ENCODE results near the gene TRIO. TPM values are rescaled to one million over a fixed set of nuclear protein-coding genes. Genes with fewer than 3 reads are reported as not detected.
A peak's percentile ranks its signal among the peaks of the same experiment; 100 is the strongest.
"Not testable (repeated sequence)": the region's sequence is repeated elsewhere in the genome, so short reads cannot be mapped to it uniquely, and the experiment has no call there.

The TRIO gene
- total RNA-seq, result 10 to 100 TPM in 1 of 2 experiments, 1 to 10 TPM in 1; 9.7 to 11.5 TPM
- polyA plus RNA-seq, result under 1 TPM in 1 of 2 donors, not detected in 1; 0.09 TPM

DNA sequence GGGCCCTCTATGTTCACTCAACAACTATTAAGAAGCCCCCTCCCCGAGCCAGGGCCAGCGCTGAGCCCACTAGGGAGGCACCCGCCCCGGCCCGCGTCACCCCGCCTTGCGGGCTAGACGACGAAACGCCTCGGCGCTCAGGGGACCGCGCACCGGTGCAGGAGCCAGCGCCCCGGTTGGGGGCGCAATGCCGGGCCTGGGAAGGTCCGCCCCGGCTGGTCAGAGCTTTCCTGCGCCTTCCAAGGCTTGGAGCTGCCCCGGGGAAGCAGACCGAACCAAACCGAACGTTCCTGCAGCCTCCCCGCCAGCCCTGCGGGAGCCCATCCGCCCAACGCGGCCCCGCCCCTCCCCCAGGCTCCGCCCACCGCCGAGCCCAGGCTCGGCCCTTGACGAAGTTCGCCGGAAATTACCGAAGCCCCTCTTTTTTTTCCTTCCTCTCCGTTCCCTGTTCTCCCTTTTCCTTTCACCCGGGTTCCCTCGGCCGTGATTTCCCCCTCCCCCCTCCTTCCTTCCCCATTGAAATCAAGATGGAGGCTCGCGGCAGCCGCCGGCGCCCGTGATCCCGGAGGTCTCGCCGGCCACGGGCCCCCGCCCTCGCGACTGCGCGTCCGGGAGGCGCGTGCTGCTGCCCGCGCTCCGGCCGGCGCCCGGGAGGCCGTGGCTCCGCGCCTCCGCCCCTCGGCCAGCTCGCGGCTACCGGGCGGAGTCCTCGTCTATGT lies at the start of gene TRIO:
Gene TRIO, plus strand, starts transcription at position 516 of the 719 bp plus-strand sequence. CDS start 384 bp downstream, outside the sequence.
- Mint-ChIP-seq H3K27me3 (peaks cover 20 to 27% of the 10 kb centered on the region in 2 donors), H3K27ac (peak within 1 kb of the TSS in 4 of 7 donors; percentile 42 to 78 (median 64)), H3K4me1 (peaks cover 7 to 21% (median 11%) of the 10 kb centered on the region in 4 donors), H3K4me3 (peak within 1 kb of the TSS; percentile 81 to 88 (median 85)), H3K9me3 (peaks cover 0 to 7% (median 0%) of the 10 kb centered on the region in 8 donors), H3K36me3 (no peaks in the 10 kb centered on the region)
- peak; percentile 54 to 68 (median 62) for DNase-seq
- H3K27me3 ChIP-seq (ENCODE audit: insufficient read depth, low read length), result peaks cover 11% of the 10 kb centered on the region
- H3K36me3 ChIP-seq (ENCODE audit: insufficient read depth, low read length), result no peaks in the 10 kb centered on the region
- POLR2A ChIA-PET (ENCODE audit: partially characterized antibody), result no interaction called here
- CTCF ChIA-PET (ENCODE audit: partially characterized antibody), result interaction anchor here (1.2 kb wide), 1 partner anchor 9 kb away, joined by 3 read pairs; no protein-coding TSS in a partner anchor
- intact Hi-C loops (cut with micrococcal nuclease), result loop anchor here (5.0 to 10.0 kb wide), 2 partner anchors 522 to 729 kb away; partner anchors contain the start of genes ANKH and OTULIN
- no peaks in the 10 kb centered on the region for H3K9me3 ChIP-seq (ENCODE audit: control insufficient read depth in 1 of 2, low read length in 2 of 2)
- H3K4me3 ChIP-seq (ENCODE audit: low read length in 2 of 2), result peak within 1 kb of the TSS; percentile 57 to 68
- H3K4me1 ChIP-seq (ENCODE audit: insufficient read depth, low read length), result peaks cover 11% of the 10 kb centered on the region
- H3K27ac ChIP-seq (ENCODE audit: low read depth, low read length), result no peak within 1 kb of the TSS

DNA sequence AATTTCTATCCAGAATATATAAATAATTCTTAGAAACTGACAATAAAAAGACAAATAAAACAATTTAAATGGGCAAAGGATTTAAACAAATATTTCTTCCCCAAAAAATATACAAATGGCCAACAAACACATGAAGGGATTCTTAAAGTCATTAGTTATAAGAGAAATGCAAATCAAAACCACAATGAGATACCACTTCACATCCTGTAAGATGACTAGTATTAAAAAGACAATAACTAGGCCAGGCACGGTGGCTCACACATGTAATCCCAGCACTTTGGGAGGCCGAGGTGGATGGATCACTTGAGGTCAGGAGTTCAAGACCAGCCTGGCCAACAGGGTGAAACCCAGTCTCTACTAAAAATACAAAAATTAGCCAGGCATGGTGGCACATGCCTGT lies 45.8 kb upstream of the TRIO start:
- H3K4me3 ChIP-seq (ENCODE audit: low read length in 2 of 2); H3K4me1 ChIP-seq (ENCODE audit: insufficient read depth, low read length); H3K27ac ChIP-seq (ENCODE audit: low read depth, low read length); DNase-seq; H3K4me3 Mint-ChIP-seq; POLR2A ChIA-PET (ENCODE audit: partially characterized antibody); H3K36me3 ChIP-seq (ENCODE audit: insufficient read depth, low read length); intact Hi-C loops (cut with micrococcal nuclease); H3K27me3 Mint-ChIP-seq; H3K9me3 Mint-ChIP-seq; H3K27ac Mint-ChIP-seq; CTCF ChIA-PET (ENCODE audit: partially characterized antibody); H3K27me3 ChIP-seq (ENCODE audit: insufficient read depth, low read length); H3K36me3 Mint-ChIP-seq; H3K9me3 ChIP-seq (ENCODE audit: control insufficient read depth in 1 of 2, low read length in 2 of 2); H3K4me1 Mint-ChIP-seq: not testable (repeated sequence)

DNA sequence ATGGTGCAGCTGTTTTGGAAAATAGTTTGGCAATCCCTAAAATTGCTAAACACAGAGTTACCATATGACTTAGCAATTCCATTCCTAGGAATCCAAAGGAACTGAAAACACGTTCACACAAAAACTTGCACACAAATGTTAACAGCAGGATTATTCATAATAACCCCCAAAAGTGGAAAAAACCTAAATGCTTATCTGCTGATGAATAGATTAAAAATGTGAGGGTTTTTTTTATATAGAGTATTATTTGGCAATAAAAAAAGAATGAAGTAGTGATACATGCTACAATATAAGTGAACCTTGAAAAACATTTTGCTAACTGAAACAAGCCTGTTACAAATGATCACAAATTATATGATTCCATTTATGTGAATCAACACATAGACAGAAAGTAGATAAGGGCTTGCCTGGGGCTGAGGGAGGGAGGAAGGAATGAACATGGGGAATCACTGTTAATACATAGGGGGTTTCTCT lies 45.1 kb upstream of the TRIO start:
- Histone ChIP-seq H3K4me1 (ENCODE audit: insufficient read depth, low read length) (no peaks in the 10 kb centered on the region), H3K9me3 (ENCODE audit: control insufficient read depth in 1 of 2, low read length in 2 of 2) (no peaks in the 10 kb centered on the region), H3K4me3 (ENCODE audit: low read length in 2 of 2) (no peak overlapping the region), H3K27ac (ENCODE audit: low read depth, low read length) (no peak overlapping the region), H3K36me3 (ENCODE audit: insufficient read depth, low read length) (no peaks in the 10 kb centered on the region), H3K27me3 (ENCODE audit: insufficient read depth, low read length) (no peaks in the 10 kb centered on the region)
- peaks cover 0 to 12% (median under 1%) of the 10 kb centered on the region in 8 donors for H3K9me3 Mint-ChIP-seq
- H3K4me3 Mint-ChIP-seq, result no peak overlapping the region
- CTCF ChIA-PET (ENCODE audit: partially characterized antibody), result interaction anchor here (0.7 kb wide), 1 partner anchor 358 kb away, joined by 3 read pairs; no protein-coding TSS in a partner anchor
- no peak for DNase-seq
- no peaks in the 10 kb centered on the region for H3K4me1 Mint-ChIP-seq
- POLR2A ChIA-PET (ENCODE audit: partially characterized antibody), result no interaction called here
- no peak overlapping the region for H3K27ac Mint-ChIP-seq
- H3K27me3 Mint-ChIP-seq, result peaks cover under 1% of the 10 kb centered on the region in 2 donors
- no peaks in the 10 kb centered on the region for H3K36me3 Mint-ChIP-seq
- intact Hi-C loops (cut with micrococcal nuclease), result no loop called here

DNA sequence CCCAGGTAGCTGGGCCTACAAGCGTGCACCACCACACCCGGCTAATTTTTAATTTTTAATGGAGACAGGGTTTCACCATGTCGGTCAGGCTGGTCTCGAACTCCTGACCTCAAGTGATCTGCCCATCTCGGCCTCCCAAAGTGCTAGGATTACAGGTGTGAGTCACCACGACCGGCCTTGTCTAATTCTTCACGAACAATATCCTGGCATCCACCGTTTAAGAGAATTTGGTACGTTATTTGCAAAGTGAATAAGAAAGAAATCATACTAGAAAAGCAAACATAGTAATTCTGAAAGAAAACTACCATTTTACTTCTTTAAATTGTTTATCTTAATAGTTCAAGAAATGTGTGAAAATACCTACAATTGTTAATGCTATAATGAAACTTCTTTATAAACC lies 42.9 kb upstream of the TRIO start:
- Histone ChIP-seq H3K27me3 (ENCODE audit: insufficient read depth, low read length) (no peaks in the 10 kb centered on the region), H3K4me3 (ENCODE audit: low read length in 2 of 2) (no peak overlapping the region), H3K9me3 (ENCODE audit: control insufficient read depth in 1 of 2, low read length in 2 of 2) (no peaks in the 10 kb centered on the region), H3K36me3 (ENCODE audit: insufficient read depth, low read length) (no peaks in the 10 kb centered on the region), H3K4me1 (ENCODE audit: insufficient read depth, low read length) (no peaks in the 10 kb centered on the region), H3K27ac (ENCODE audit: low read depth, low read length) (no peak overlapping the region)
- ChIA-PET CTCF (ENCODE audit: partially characterized antibody) (no interaction called here), POLR2A (ENCODE audit: partially characterized antibody) (no interaction called here)
- no peaks in the 10 kb centered on the region for H3K4me1 Mint-ChIP-seq
- H3K36me3 Mint-ChIP-seq, result no peaks in the 10 kb centered on the region
- intact Hi-C loops (cut with micrococcal nuclease), result no loop called here
- H3K9me3 Mint-ChIP-seq, result peaks cover 0 to 13% (median 2%) of the 10 kb centered on the region in 8 donors
- no peak overlapping the region for H3K4me3 Mint-ChIP-seq
- H3K27ac Mint-ChIP-seq, result no peak overlapping the region
- H3K27me3 Mint-ChIP-seq, result peaks cover 0 to 2% of the 10 kb centered on the region in 2 donors
- no peak for DNase-seq

DNA sequence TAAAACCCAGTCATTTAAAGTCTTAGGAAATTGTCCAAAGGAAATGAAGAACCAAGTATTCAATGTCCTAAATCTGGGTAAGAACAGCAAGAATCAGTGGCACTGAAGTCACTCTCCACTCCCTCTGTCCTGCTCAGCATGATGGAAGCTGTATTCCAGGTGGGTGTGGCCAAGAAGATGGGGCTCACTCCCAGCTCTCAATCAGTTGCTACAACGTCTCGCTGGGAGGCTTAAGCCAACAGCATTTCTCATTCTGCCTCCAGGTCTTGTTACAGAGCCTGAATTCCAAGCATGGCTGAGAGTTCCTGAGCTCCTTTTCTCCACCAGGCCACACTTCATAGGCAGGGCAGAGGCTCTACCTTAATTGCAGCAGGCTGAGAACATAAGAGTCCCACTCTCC lies 41.2 kb upstream of the TRIO start:
- Mint-ChIP-seq H3K27me3 (peaks cover 0 to 3% of the 10 kb centered on the region in 2 donors), H3K4me3 (no peak overlapping the region), H3K4me1 (no peaks in the 10 kb centered on the region), H3K27ac (no peak overlapping the region), H3K9me3 (peaks cover 0 to 13% (median under 1%) of the 10 kb centered on the region in 8 donors), H3K36me3 (no peaks in the 10 kb centered on the region)
- intact Hi-C loops (cut with micrococcal nuclease), result no loop called here
- H3K9me3 ChIP-seq (ENCODE audit: control insufficient read depth in 1 of 2, low read length in 2 of 2), result no peaks in the 10 kb centered on the region
- CTCF ChIA-PET (ENCODE audit: partially characterized antibody), result no interaction called here
- no peaks in the 10 kb centered on the region for H3K4me1 ChIP-seq (ENCODE audit: insufficient read depth, low read length)
- H3K27me3 ChIP-seq (ENCODE audit: insufficient read depth, low read length), result no peaks in the 10 kb centered on the region
- H3K27ac ChIP-seq (ENCODE audit: low read depth, low read length), result no peak overlapping the region
- POLR2A ChIA-PET (ENCODE audit: partially characterized antibody), result no interaction called here
- no peak for DNase-seq
- no peak overlapping the region for H3K4me3 ChIP-seq (ENCODE audit: low read length in 2 of 2)
- H3K36me3 ChIP-seq (ENCODE audit: insufficient read depth, low read length), result no peaks in the 10 kb centered on the region

DNA sequence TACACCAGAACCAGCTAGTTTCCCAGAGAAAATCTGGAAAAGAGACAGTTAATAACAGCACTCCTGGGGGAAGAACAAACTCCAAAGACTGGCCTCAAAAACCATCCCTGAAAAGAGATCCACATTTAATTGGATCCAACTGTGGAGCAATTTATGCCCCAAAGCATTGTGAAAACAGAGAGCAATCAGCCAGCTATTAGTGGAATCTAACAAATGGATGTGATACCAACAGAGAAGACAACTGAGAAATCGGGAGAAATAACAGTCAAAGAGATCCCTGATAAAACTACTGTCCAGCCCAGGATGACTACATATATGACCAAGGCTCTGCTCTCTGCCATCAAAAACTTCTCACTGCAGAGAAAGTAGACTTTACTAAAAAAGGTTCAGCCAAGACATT lies 40.5 kb upstream of the TRIO start:
- no peaks in the 10 kb centered on the region for H3K9me3 ChIP-seq (ENCODE audit: control insufficient read depth in 1 of 2, low read length in 2 of 2)
- Mint-ChIP-seq H3K4me1 (no peaks in the 10 kb centered on the region), H3K36me3 (no peaks in the 10 kb centered on the region), H3K4me3 (no peak overlapping the region), H3K27me3 (peaks cover 0 to 4% of the 10 kb centered on the region in 2 donors), H3K27ac (no peak overlapping the region), H3K9me3 (peaks cover 0 to 10% (median under 1%) of the 10 kb centered on the region in 8 donors)
- H3K27me3 ChIP-seq (ENCODE audit: insufficient read depth, low read length), result no peaks in the 10 kb centered on the region
- intact Hi-C loops (cut with micrococcal nuclease), result no loop called here
- ChIA-PET CTCF (ENCODE audit: partially characterized antibody) (no interaction called here), POLR2A (ENCODE audit: partially characterized antibody) (no interaction called here)
- H3K4me1 ChIP-seq (ENCODE audit: insufficient read depth, low read length), result no peaks in the 10 kb centered on the region
- no peaks in the 10 kb centered on the region for H3K36me3 ChIP-seq (ENCODE audit: insufficient read depth, low read length)
- H3K4me3 ChIP-seq (ENCODE audit: low read length in 2 of 2), result no peak overlapping the region
- no peak for DNase-seq
- no peak overlapping the region for H3K27ac ChIP-seq (ENCODE audit: low read depth, low read length)

DNA sequence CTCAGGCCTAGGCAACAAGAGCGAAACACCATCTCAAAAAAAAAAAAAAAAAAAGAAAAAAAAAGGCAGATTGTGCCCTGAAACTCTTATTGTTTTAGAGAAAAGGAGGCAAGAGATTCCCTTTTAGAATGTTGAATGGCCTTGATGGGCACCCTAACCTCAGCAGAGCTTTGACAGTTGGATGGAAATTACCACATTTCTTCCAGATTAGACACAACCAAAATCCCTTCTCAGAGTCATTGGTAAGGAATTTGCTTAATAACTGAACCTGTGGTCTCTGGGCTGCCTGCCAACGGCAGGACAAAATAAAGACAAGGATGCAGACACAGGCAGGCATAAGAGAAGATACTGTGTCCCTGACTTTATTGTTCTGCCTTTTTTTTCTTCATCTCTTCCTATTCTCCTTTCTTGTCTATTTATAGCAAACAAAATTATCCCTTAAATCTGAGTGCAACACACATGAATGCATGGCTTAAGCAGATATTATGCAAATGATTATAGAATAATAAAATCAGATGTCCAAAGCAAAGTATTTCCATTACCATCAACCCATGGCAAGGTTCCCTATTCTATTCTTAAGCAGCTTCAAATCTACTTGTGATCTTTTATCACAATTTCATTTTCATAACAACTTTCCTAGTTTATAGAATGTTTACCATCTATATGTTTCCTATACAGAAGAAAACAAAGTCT lies 37.3 kb upstream of the TRIO start:
- H3K4me1 ChIP-seq (ENCODE audit: insufficient read depth, low read length), result no peaks in the 10 kb centered on the region
- ChIA-PET POLR2A (ENCODE audit: partially characterized antibody) (no interaction called here), CTCF (ENCODE audit: partially characterized antibody) (no interaction called here)
- no peaks in the 10 kb centered on the region for H3K27me3 ChIP-seq (ENCODE audit: insufficient read depth, low read length)
- no peaks in the 10 kb centered on the region for H3K36me3 ChIP-seq (ENCODE audit: insufficient read depth, low read length)
- Mint-ChIP-seq H3K36me3 (no peaks in the 10 kb centered on the region), H3K4me3 (no peak overlapping the region), H3K4me1 (peaks cover 0 to 9% (median 2%) of the 10 kb centered on the region in 4 donors), H3K27ac (no peak overlapping the region), H3K9me3 (peaks cover 0 to 9% (median 3%) of the 10 kb centered on the region in 8 donors), H3K27me3 (peaks cover 0 to 6% of the 10 kb centered on the region in 2 donors)
- DNase-seq, result no peak
- H3K27ac ChIP-seq (ENCODE audit: low read depth, low read length), result no peak overlapping the region
- intact Hi-C loops (cut with micrococcal nuclease), result no loop called here
- H3K4me3 ChIP-seq (ENCODE audit: low read length in 2 of 2), result no peak overlapping the region
- H3K9me3 ChIP-seq (ENCODE audit: control insufficient read depth in 1 of 2, low read length in 2 of 2), result no peaks in the 10 kb centered on the region

All from CD4-positive, alpha-beta memory T cell (primary cell).